ENCODE measurements around the gene FANCE.
A peak's percentile ranks its signal among the peaks of the same experiment; 100 is the strongest.

FANCE gene

DNA sequence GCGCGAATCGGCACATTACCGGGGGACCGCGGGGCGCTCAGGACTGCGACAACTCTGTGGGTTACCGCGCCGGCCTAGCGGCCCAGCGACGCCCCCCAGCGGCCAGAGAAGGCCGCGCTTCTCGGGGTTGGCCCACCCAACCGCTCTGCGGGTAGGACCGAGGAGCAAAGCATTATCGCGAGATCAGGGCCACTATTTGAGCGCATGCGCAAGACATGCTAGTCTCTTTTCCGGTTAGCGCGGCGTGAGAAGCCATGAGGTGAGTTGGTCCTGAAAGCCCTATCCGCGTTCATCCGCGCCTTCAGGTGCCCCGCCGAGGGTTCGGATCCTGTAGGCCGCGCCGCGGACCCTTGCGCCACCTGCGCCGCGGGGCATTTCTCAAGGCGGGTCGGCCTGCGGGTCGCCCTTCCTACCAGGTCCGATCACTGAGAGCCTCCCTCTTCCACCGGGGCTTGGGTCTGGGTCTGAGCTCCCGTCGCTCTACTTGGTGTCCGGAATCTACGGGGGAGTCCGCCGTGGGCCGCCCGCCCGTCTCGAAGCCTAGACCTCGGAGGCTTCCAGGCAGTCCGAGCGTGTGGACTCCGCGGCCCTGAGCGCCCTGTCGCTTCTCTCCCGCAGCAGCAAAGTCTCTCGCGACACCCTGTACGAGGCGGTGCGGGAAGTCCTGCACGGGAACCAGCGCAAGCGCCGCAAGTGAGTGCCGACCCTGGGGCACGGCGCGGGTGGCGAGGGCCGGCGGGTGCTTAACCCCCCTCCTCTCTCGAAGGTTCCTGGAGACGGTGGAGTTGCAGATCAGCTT lies 16.2 kb downstream of the FANCE start, which contains the start of gene RPL10A:
Gene RPL10A, plus strand, starts transcription at position 221 of the 799 bp plus-strand sequence. Its CDS starts 34 bp downstream, at position 255.
- peak; percentile 89 to 94 for DNase-seq (ENCODE audit: low read depth in 2 of 2)

DNA sequence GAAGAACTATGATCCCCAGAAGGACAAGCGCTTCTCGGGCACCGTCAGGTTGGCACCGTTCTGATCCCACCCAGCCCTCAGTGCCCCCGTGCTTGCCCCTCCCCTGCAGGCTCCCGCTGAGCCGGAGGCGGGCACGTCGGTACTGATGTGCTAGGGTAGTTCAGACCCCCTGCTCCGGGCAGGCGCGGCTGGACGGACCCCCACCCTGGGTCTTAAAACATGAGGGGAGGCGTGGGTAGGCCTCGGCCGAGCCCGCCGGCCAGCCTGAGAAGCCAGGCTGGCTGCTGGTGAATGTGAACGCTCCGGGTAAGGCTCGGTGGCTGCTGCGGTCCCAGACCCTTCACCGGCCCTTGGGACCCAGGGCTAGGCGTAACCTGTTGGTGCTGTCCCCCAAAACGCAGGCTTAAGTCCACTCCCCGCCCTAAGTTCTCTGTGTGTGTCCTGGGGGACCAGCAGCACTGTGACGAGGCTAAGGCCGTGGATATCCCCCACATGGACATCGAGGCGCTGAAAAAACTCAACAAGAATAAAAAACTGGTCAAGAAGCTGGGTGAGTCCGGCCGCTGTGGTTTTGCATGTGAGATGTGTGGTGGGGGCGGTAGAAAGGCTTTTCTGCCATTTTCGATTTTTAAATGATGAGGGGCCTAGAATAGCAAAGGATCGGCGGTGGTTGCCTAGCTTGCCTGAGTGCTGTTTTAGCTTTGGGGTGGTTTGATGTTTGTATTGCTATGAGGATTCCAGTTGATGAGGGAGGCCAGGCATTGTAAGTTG lies 17.0 kb downstream of the FANCE start:
- DNase-seq (ENCODE audit: low read depth in 2 of 2) = no peak

DNA sequence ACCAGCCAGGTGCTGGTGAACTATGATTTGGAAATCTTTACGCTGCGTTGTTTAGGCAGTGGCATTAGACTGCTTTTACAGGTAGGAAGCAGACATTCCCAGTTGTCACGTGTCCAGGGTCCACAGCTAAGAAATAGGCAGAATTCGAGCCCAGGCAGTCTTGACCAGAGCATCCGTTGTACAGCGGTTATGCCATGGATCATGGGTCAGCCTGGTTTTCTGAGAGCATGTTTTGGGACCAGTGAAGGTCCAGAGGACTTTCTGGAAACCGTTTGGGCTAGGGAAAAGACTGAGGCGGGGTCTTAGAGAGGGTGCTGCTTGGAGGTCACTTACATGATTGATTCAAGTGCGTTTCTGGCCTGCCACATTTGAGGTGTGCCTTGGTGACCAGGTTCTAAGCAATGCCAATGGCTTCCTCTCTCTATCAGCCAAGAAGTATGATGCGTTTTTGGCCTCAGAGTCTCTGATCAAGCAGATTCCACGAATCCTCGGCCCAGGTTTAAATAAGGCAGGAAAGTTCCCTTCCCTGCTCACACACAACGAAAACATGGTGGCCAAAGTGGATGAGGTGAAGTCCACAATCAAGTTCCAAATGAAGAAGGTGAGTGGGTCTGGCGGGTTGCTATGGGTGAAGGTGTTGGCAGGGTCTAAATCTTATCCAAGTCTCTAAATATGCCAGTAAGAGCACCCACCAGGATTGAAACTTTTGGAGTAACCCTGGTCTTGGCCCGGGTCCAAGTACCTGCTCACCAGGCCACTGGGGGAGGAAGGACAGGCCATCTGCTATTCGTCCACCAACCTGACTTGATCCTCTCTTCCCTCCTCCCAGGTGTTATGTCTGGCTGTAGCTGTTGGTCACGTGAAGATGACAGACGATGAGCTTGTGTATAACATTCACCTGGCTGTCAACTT lies 17.9 kb downstream of the FANCE start:
- no peak for DNase-seq (ENCODE audit: low read depth in 2 of 2)

DNA sequence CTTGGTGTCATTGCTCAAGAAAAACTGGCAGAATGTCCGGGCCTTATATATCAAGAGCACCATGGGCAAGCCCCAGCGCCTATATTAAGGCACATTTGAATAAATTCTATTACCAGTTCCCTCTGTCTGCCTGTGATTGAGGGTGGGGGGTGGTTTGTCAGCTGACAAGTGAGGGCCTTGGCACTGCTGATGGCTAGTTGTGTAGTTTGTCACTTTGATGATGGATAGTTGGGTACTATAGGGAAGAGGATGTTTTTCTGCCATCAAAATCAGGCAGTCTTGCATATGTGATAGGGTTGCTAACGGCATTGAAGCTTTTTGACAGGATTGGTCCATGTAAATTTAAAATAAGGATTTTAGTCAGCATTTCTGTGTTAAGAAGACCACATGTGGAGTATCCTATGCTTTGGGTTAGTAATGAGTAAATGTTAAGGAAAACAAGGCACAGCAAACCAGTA lies 18.6 kb downstream of the FANCE start:
- no peak for DNase-seq (ENCODE audit: low read depth in 2 of 2)

DNA sequence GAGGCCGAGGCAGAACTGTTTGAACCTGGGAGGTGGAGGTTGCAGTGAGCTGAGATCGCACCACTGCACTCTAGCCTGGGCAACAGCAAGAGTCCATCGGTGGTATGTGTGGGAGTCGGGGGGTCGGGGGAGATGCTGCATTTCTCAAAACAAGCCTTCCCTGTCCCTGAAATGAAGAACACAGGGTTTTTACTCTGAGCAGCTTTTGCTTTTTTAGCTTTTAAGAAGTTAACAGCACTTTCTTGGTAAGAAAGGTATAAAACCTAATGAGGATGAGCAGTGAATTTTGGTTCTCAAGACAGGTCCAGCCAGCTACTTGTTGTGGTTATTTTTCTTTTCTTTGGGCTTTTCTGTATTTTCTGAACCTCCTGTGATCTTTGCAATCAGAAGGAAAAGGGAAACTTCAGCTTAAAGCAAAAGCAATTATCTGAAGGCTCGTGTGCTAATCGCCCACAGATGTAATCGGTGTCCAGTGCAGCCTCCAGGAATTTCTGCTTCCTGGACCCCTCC lies 19.8 kb downstream of the FANCE start:
- no peak for DNase-seq (ENCODE audit: low read depth in 2 of 2)

DNA sequence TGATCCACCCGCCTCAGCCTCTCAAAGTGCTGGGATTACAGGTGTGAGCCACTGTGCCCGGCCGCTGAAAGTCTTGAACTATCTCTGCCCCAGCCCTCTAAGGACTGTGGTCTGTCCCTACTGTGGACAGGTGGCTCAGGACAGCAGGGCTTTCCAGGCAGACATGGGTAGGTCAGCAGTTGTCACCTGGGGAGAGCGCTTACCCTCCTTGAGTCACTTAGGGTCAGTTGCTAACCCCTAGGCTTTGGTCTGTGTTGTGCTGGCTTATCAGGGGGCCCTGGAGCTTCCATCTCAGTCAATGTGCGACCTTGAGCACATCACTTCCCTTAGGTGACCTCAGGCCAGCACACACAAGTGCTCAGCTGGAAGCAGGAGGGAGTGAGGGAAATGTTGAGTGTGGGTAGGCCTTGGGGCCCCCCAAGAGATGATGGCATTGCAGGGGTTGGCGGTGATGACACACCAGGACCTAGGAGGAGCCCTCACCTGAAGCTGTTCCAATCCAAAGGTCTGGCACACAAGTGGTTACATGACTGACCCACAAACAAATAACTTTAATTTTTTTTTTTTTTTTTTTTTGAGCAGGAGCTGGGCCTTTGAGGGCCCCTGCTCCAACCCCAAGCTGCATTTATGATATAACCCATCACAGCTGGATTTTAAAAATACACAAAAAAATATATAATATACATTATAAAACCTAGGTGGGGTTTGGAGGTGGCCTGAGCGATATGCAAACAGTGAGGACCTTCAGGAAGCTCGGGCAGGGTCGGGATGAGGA lies 21.1 kb downstream of the FANCE start:
- DNase-seq (ENCODE audit: low read depth in 2 of 2) = no peak

DNA sequence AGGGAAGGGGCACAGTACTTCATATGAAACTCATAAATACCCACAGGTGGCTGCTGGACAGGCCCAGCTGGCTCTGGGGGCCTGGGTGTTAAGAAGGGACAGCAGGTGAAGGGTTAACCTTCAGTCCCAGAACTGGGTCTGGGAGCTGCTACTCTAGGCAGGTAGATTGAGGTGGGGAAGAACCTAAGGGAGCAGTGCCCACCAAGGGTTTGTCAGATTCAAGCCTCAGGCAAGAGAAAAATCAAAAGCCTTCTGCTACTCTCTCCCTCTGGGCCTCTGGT lies 21.7 kb downstream of the FANCE start:
- no peak for DNase-seq (ENCODE audit: low read depth in 2 of 2)

DNA sequence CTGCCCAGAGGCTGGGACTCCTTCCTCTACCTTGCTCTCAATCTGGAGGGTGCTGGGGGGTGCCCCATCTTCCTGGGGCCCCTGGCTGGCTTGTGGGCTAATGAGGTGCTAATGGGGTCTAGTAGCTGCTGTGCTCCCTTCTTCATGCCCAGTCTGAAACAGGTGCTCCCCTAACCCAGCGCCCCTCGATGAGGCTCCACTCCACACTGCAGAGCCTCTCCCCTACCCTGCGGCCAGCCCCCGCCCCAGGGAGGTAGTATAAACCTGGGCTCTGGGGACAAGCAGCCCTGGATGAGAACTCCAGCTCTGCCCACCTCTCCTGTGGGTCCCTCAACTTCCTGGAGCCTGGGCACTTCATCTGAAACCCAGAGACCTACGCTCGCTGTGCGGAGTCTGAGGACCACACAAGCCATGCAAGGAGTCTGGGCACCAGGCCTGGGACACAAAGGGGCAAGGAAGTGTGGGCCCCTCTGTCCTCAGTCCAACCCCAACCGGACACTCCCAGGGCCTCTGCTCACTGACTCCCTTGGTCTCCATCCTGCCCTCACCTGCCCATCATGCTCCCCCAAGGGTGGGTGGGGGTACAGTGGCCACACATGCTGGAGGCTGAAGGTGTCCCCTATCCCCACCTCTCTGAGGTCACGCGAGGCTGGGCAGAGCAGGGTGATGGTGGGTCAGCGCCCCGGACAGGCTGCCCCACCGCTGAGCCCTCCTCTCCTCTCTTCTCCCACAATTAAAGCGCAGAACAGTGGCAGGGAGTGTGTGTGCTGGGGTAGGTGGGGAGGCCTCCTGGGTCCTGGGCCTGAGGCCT lies 22.2 kb downstream of the FANCE start:
- DNase-seq (ENCODE audit: low read depth in 2 of 2) = no peak

DNA sequence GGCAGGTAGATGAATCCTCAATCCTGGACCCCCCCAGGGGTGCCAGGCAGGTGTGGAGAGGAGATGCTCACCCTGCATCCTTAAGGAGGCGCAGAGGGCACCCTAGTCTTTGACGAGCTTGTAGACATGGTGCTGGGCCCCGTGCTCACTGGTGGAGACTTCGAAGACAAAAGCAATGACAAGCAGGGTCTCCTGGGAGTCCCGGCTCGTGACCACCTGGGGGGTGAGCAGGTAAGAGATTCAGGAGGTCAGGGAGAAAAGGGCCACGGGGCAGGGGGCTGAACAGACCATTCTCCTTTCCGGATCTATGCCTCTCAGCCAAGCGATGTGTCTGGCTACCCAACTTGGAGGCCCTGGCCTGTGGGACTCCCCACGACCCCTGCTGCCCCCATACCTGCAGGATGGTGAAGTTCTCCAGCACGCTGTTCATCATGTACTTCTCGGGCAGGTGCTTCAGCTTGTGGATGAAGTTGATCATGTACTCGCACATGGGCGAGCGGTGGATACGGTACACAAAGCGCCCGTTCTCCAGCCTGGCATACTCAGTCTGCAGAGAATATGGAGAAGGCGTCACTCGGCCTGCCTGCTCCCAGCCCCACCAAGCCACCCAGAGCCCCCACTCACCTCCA lies 22.9 kb downstream of the FANCE start:
- no peak for DNase-seq (ENCODE audit: low read depth in 2 of 2)

DNA sequence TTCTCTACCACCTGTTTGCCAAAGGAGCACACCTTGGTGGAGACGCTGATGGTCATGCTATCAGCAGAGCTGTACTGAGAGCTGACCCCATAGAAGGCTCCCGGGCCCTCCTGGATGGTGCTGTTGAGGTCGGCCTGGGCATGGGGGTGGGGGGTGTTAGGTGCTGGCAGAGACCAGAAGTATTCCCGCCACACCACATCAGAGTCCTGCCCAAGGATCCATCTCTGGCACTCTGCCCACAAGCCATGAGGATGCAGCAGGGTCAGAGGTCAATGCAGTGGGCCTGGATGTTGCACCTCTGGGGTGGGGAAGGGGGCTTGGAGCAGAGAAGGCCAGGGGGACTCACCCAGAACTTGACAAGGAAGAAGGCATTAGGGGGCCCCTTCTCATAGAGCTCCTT lies 23.4 kb downstream of the FANCE start:
- no peak for DNase-seq (ENCODE audit: low read depth in 2 of 2)

DNA sequence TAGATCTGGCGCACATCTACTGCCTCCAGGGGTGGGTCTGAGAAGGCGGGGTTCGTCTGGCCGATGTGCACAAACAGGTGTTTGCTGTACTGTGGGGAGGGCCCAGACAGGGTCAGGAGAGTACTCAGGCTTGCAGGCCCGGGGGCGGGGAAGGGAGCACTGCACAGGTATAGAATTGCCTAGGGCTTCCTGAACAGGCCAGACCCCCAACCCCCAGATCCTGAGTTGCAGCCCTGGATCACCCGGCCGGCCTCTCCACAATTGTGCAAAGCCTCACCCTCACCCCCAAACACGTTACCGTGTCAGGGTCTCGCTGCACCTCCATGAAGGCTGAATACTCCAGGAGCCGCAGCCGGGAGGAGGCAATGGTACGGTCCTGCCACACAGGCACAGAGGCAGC lies 23.9 kb downstream of the FANCE start:
- DNase-seq (ENCODE audit: low read depth in 2 of 2) = no peak

DNA sequence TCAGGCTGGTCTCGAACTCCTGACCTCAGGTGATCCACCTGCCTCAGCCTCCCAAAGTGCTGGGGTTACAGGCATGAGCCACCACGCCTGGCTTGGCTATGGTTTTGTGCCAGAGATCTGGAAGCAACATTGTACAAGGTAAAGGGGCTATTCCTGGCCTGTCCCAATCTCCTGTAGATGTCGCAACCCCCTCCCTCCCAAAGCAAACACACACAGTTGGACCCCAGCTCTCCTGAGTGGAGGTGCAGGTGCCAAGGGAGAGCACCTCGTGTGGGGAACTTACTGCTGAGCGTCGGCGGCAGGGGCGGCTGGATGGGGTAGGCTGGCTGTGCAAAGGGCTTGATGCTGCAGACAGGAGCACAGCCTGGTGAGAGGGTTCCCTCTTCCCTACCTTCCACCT lies 24.9 kb downstream of the FANCE start:
- no peak for DNase-seq (ENCODE audit: low read depth in 2 of 2)

DNA sequence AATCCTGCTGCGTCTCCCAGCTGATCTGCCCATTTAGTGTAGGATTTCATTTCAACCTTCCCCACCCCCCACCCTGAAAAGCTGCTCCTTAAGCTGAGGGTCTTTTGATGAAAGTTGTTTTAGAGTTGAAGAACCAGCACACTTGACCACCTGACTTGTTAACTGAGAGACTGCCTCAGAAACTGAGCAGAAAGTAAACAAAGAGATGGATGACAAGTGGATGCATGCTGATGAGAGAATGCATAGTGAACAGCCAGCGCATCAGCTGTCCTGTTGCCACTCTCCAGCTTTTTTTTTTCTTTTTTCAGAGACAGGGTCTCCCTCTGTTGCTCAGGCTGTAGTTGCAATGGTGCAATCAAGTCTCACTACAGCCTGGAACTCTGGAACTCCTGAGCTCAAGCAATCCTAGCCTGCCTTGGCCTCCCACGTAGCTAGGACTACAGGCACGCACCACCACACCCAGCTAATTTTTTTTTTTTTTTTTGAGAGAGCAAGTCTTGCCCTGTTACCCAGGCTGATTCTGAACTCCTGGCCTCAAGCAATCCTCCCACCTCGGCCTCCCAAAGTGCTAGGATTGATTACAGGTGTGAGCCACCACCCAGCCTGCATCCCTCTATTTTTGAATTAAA lies 25.5 kb downstream of the FANCE start:
- DNase-seq (ENCODE audit: low read depth in 2 of 2) = no peak

DNA sequence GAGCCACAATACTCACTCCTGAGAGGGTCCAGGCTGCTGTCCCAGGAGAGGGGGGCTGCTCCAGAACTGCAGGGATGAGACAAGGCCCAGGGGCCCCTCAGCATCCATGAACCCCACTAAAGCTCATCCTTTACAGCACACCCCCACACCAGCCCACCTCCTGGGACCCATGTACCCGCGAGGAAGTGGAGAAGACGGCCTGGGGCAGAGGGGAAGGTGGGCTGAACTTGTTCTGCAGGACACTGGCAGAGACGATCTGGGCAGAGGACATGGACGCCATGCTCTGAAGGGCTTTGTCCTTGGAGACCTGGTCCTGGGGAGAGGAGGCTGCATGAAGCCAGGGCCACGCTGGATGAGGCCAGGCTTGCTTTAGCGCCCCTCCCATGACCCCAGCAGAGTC lies 26.1 kb downstream of the FANCE start:
- no peak for DNase-seq (ENCODE audit: low read depth in 2 of 2)

DNA sequence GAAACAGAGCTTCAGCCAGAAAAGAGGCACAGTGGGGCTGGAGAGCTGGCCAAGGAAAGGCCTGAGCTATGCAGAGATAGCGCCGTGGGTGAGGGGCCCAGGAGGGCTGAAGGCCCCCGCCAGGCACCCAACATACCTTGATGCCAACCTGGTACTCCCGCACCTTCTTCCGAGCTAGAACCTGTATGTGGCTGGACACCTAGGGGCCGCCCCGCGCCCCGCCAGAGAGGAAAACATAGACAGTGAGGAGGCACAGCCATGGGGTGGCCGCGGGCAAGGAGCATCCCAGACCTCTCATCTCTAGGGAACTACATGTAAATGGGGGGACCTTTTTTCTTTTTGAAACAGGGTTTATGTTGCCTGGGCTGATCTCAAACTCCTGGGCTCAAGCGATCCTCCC lies 28.0 kb downstream of the FANCE start:
- no peak for DNase-seq (ENCODE audit: low read depth in 2 of 2)

DNA sequence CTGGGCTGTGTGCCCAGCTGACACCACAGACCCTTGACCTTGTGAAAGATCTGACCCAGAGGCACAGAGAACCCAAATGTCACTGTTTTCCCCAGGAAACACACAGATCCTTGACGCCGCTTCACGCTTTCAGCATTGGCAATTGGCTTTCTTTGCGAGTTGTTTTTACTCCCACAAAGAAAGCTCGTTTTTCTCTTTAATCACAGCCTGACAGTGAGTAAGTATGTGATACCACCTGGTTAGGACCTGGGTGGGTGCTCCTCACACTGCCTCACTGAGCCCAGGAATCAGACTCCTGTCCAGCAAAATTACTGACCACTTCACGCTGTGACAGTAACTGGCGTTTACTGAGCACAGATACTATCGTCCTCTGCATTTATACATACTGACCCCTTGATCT lies 29.1 kb downstream of the FANCE start:
- no peak for DNase-seq (ENCODE audit: low read depth in 2 of 2)

DNA sequence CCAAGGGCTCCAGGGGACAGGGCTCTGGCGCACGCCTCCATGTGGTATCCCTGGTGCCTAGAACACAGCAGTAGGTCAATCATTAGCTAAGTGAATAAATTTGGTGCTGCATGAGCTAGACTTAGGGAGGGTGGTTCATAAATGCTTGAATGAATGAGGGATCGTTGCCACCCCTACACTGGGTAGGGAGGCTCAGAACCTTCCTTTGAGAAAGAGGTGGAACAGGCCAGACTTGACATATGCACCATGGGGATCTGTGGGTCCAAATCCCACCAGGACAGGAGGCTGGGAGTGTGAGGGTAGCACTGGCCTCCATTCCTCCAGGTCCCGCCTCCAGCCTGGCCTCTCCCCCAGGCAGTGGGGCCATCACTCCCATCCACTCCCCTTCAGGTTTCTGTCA lies 30.9 kb downstream of the FANCE start:
- DNase-seq (ENCODE audit: low read depth in 2 of 2) = no peak

DNA sequence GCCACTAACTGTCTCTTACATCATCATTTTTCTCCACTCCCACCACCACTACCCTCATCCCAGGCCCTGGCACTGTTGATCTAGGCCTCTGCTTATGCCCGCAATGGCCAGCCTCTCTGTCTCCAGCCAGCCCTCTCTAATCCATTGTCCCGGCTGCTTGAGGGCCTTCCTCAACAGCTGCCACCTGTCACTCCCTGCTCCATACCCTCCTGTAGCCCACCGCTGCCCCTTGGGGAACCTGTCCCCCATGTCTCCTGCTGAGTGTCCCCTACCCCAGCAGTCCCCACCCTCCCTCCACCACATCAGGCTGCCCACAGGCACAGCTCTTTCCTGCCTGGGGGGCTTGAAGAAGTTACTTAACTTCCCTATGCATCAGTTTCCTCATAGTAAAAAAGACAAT lies 31.4 kb downstream of the FANCE start:
- no peak for DNase-seq (ENCODE audit: low read depth in 2 of 2)

DNA sequence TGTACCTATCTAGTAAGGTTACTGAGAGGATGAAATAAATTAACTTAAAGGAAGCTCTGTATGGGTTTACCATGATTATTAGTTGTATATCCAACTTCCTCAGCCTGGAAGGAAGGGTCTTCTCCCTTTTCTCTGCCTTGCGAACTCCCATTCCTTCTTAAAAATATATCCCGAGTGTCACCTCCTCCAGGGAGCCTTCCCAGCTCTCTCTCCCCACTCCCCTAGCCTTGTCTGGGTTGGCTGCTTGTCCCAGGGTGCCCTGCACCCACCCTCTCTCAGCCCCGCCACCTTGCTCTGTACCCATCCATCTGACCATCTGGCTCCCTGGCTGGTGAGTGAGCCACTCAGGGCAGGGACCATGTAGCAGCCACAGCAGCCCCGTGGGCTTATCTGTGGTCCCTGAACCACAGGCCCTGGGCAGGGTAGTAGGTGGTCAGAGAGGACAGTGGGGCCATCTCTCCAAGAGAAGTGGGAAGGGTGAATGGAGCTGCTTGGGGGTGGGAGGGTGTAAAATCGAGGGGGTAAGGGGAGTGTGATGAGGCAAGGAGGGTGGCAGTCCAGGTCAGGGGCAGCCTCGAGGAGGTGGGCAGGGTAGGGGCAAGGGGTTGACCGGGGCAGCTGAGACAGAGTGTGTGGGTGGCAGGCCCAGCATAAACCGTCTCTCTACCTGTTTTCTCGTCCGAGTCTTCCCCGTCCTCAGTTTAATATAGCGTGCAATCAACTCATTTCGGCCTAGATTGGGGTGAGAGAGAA lies 31.9 kb downstream of the FANCE start:
- DNase-seq (ENCODE audit: low read depth in 2 of 2) = no peak
